Liver (tissue), 9 donors: ENCODE data around the gene TSPAN7. TPM values are rescaled to one million over a fixed set of nuclear protein-coding genes. Genes with fewer than 3 reads are reported as not detected.

Source experiments
- DNase-seq: peaks from one replicate; pipeline ENCODE4 v3.0.0-alpha.2; 2017; ENCODE audit warnings: low spot score
- H3K27ac ChIP-seq, 2 donors: one replicate each; pipeline ENCODE4 v1.7.0; 2013; ENCODE audit warnings: inconsistent platforms in 2 of 2, low read length in 2 of 2, control low read depth in 1 of 2, low read depth in 1 of 2, mild to moderate bottlenecking in 1 of 2
- H3K27me3 ChIP-seq, 4 donors: one replicate each; pipeline versions ENCODE4 v1.6.1 to v1.7.0; 2013; ENCODE audit warnings: low read length in 3 of 4, inconsistent platforms in 1 of 4, mild to moderate bottlenecking in 1 of 4, moderate library complexity in 1 of 4; ENCODE audit not compliant: control insufficient read depth in 4 of 4, insufficient read depth in 4 of 4
- H3K36me3 ChIP-seq, 4 donors: one replicate each; pipeline versions ENCODE4 v1.6.1 to v1.7.0; 2013; ENCODE audit warnings: low read length in 3 of 4, mild to moderate bottlenecking in 3 of 4, low read depth in 1 of 4, moderate library complexity in 1 of 4; ENCODE audit not compliant: control insufficient read depth in 4 of 4, insufficient read depth in 3 of 4
- H3K4me1 ChIP-seq, 4 donors: one replicate each; pipeline versions ENCODE4 v1.6.1 to v1.7.0; 2013; ENCODE audit warnings: low read length in 3 of 4, mild to moderate bottlenecking in 3 of 4, moderate library complexity in 1 of 4; ENCODE audit not compliant: control insufficient read depth in 4 of 4, insufficient read depth in 4 of 4
- H3K4me3 ChIP-seq, 3 donors: one replicate each; pipeline versions ENCODE4 v1.6.1 to v1.7.0; 2013; ENCODE audit warnings: low read length in 3 of 3, control low read depth in 1 of 3, low read depth in 1 of 3, mild to moderate bottlenecking in 1 of 3
- H3K9ac ChIP-seq, 2 donors: one replicate each; pipeline ENCODE4 v1.7.0; 2013; ENCODE audit warnings: low read length in 2 of 2, mild to moderate bottlenecking in 2 of 2, moderate library complexity in 2 of 2, control low read depth in 1 of 2, low read depth in 1 of 2
- H3K9me3 ChIP-seq, 4 donors: one replicate each; pipeline versions ENCODE4 v1.6.1 to v1.7.0; 2013; ENCODE audit warnings: low read length in 3 of 4; ENCODE audit not compliant: control insufficient read depth in 4 of 4
- ATF3 ChIP-seq: IDR thresholded peaks from 2 replicates; pipeline ENCODE4 v1.6.1; 2016; ENCODE audit warnings: antibody characterized with exemption
- CTCF ChIP-seq: fragments of 150-350 bp; IDR thresholded peaks from 2 replicates; pipeline ENCODE4 v1.5.1; 2017; ENCODE audit warnings: improper control_type of control experiment, low read depth, low read length; ENCODE audit not compliant: missing input control
- EGR1 ChIP-seq, 2 donors: IDR thresholded peaks; 2 replicates each; pipeline ENCODE4 v1.6.1; 2016 to 2018; ENCODE audit warnings: antibody characterized with exemption in 2 of 2, low read depth in 2 of 2
- FOXA1 ChIP-seq: IDR thresholded peaks from 2 replicates; pipeline ENCODE4 v1.6.1; 2016; ENCODE audit warnings: antibody characterized with exemption
- FOXA2 ChIP-seq: IDR thresholded peaks from 2 replicates; pipeline ENCODE4 v1.6.1; 2016; ENCODE audit warnings: antibody characterized with exemption
- HNF4A ChIP-seq, 2 donors: conservative IDR thresholded peaks; 2 replicates each; pipeline ENCODE4 v1.6.1; 2016; ENCODE audit warnings: antibody characterized with exemption in 2 of 2, mild to moderate bottlenecking in 2 of 2
- HNF4G ChIP-seq: IDR thresholded peaks from 2 replicates; pipeline ENCODE4 v1.6.1; 2016; ENCODE audit warnings: antibody characterized with exemption
- JUND ChIP-seq, 2 donors: IDR thresholded peaks; 2 replicates each; pipeline ENCODE4 v1.6.1; 2016; ENCODE audit warnings: antibody characterized with exemption in 2 of 2
- MAX ChIP-seq: IDR thresholded peaks from 2 replicates; pipeline ENCODE4 v1.6.1; 2016; ENCODE audit warnings: antibody characterized with exemption
- NR2F2 ChIP-seq: IDR thresholded peaks from 2 replicates; pipeline ENCODE4 v1.6.1; 2016; ENCODE audit warnings: antibody characterized with exemption
- RAD21 ChIP-seq, 2 donors: IDR thresholded peaks; 2 replicates each; pipeline ENCODE4 v1.6.1; 2016; ENCODE audit warnings: antibody characterized with exemption in 2 of 2, mild to moderate bottlenecking in 2 of 2
- REST ChIP-seq: IDR thresholded peaks from 2 replicates; pipeline ENCODE4 v1.6.1; 2016; ENCODE audit warnings: antibody characterized with exemption, mild to moderate bottlenecking
- SP1 ChIP-seq: IDR thresholded peaks from 2 replicates; pipeline ENCODE4 v1.6.1; 2018; ENCODE audit warnings: antibody characterized with exemption, mild to moderate bottlenecking
- TAF1 ChIP-seq: conservative IDR thresholded peaks from 2 replicates; pipeline ENCODE4 v1.6.1; 2016; ENCODE audit warnings: antibody characterized with exemption, mild to moderate bottlenecking
- YY1 ChIP-seq: IDR thresholded peaks from 2 replicates; pipeline ENCODE4 v1.6.1; 2016; ENCODE audit warnings: antibody characterized with exemption, mild to moderate bottlenecking
- ZBTB33 ChIP-seq: IDR thresholded peaks from 2 replicates; pipeline ENCODE4 v1.6.1; 2016; ENCODE audit warnings: antibody characterized with exemption
- WGBS: extraction: QIAGEN DNeasy Blood & Tissue Kit; methylation state at CpG from one replicate; pipeline ENCODE4 v1.1.7; 2013; 5-methylcytosine and 5-hydroxymethylcytosine counted together
- polyA plus RNA-seq, 2 donors: library from polyadenylated mRNA; stranded (reverse) in 1 of 2; unstranded in 1 of 2; fragments of 200-250 nt in 1 of 2; fragments of >200 nt in 1 of 2; fragmentation: Nextera tagmentation in 1 of 2; extraction: Ambion mirVana in 1 of 2; gene quantifications; one replicate each; pipeline versions ENCODE4 v1.2.1 to v1.2.3, GENCODE V29; 2013 to 2015
- total RNA-seq, 2 donors: library from RNA; depleted of rRNA; stranded (reverse); fragments of >200 nt; gene quantifications; one replicate each; pipeline ENCODE4 v1.2.3, GENCODE V29; 2014
- donor health status: healthy.
- donor health status: healthy.
- donor health status: healthy.
- donor health status: healthy.
- donor health status: healthy.

Gene TSPAN7
- total and polyA plus RNA-seq, 4 donors = 10.1 to 26.2 (median 17.6) TPM

- H3K4me1 ChIP-seq = no peaks in the 10 kb centered on the region
- no peaks in the 10 kb centered on the region for H3K27me3 ChIP-seq
- H3K36me3 ChIP-seq = no peaks in the 10 kb centered on the region
- no peak overlapping the region for H3K9ac ChIP-seq
- H3K9me3 ChIP-seq = no peaks in the 10 kb centered on the region
- no peak overlapping the region for H3K4me3 ChIP-seq
- no peak for TF ChIP-seq REST
- no peak for TF ChIP-seq CTCF
- TF ChIP-seq YY1 = no peak
- no peak for TF ChIP-seq TAF1
- H3K27ac ChIP-seq = no peak overlapping the region
- WGBS = 76% methylated on average over 4 of the region's 4 CpGs
- DNase-seq = no peak
Observed at GRCh38 chrX:38620623-38621022, 59.3 kb downstream of the TSPAN7 start.

- no peak overlapping the region for H3K9ac ChIP-seq
- H3K27me3 ChIP-seq = peaks cover 0 to 3% (median 0%) of the 10 kb centered on the region in 4 donors
- no peaks in the 10 kb centered on the region for H3K9me3 ChIP-seq
- 98% methylated on average over 4 of the region's 4 CpGs for WGBS
- no peak for TF ChIP-seq FOXA1
- TF ChIP-seq HNF4G = no peak
- no peak for TF ChIP-seq MAX
- TF ChIP-seq JUND (IDR thresholded peaks at IDR 0.05) = no peak
- TF ChIP-seq RAD21 (IDR thresholded peaks at IDR 0.05) = no peak
- no peak for TF ChIP-seq TAF1
- no peak for TF ChIP-seq ZBTB33
- no peak for TF ChIP-seq FOXA2
- TF ChIP-seq NR2F2 = no peak
- TF ChIP-seq REST = no peak
- TF ChIP-seq SP1 = no peak
- TF ChIP-seq ATF3 = no peak
- TF ChIP-seq HNF4A (conservative IDR thresholded peaks at IDR 0.05) = no peak
- no peak for TF ChIP-seq CTCF
- no peak for TF ChIP-seq EGR1 (IDR thresholded peaks at IDR 0.05; ENCODE audit: low read depth in 2 of 2)
- no peak overlapping the region for H3K27ac ChIP-seq
- no peaks in the 10 kb centered on the region for H3K36me3 ChIP-seq
- no peak for DNase-seq
- no peaks in the 10 kb centered on the region for H3K4me1 ChIP-seq
- no peak overlapping the region for H3K4me3 ChIP-seq
Observed at GRCh38 chrX:38626296-38626695, 65.0 kb downstream of the TSPAN7 start.
